NCI-H2029 (cell line): Measurements from ENCODE around the gene STK39.

Experiments used
- DNase-seq: peaks from one replicate; lab custom pipeline; 2025; lab: John Stamatoyannopoulos, UW

Gene STK39

DNA sequence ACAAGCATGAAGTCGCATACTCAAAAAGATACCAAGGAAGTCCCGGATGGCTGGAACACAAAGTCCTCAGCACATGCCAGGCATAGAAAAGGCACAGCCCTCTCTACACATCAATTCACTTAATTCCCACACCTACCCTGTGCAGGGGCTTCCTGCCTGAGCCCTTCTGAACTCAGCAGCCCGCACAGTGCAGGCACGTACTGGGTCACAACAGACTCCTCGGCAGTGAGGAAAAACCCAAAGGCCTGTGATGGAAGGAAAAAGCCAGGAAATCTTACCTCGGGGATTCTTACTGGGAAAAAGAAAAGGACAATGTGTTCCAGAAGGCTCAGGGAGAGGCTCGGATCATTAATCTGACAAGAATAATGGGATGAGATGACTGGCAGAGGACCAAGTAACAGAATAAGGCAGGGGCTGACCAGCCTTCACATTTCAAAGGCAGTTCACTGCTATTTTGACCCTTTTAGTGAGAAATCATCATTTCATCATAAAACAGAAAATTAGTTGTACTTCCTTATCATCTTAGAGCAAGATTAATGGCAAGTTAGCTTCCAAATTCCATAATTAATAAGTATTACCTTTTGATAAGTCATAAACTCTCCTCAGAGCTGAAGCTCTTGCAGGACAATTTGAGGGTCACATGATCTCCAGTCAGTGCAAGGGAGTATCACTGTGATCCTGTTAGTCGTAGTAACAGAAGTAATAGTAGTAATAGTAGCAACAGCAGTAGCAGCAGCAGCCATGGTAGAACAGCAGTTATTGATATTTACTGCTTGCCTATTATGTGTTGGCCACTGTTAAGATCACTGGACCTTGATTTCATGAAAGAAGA is 87.4 kb downstream of the STK39 start:
- DNase-seq, result no peak

DNA sequence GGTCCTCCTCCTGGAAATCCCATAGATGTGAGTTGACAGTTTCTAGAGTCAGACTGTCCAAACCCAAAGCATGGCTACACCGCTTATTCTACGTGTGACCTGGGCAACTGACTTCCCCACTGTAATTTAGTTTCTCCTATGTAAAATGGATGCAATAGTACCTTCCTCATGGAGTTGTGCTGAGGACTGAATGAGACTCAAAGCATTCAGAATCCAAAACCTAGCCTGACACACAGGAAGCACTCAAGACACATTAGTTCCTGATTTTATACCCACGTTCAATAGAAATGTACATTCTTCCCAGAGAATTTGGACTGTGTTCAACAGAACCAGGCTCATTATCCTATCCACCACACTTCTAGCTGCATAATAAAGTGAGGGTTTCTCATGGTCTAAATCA is 88.8 kb downstream of the STK39 start:
- no peak for DNase-seq

DNA sequence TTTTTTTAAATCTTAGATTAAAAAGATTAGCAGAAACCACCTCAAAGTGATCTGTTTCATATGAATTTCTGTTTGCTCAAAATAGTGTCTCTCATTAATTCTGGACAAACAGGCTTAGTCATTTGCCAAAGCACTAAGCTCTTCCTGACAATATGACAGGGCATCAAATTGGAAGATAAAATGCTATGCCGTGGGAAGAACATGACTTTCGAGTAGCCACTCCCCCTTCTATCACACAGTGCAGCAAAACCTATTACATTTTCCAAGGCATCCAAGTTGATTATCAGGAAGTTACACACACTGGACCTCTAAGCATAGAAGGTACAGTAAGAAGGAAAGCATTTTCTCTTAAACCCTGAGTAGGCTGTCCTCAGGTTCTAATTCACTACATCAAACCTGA is 89.5 kb downstream of the STK39 start:
- DNase-seq, result no peak

DNA sequence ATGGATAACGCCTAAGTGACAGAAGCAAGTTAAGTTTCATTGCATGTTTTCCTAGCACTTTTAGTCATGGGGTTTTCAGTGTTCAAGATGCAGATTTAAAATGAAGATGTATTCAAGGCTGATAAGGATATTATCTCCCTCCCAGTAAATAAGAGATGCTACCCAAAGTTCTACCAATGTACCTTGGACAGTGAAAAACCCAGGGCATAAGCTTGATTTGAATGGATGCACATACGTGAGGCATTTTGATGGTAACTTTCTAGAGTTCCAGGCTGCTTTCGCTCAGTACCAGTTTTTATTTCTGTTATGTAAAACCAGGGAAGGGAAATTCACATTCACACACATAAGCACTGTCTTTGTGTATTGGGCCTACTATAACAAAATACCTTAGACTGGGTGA is 90.3 kb downstream of the STK39 start:
- no peak for DNase-seq

DNA sequence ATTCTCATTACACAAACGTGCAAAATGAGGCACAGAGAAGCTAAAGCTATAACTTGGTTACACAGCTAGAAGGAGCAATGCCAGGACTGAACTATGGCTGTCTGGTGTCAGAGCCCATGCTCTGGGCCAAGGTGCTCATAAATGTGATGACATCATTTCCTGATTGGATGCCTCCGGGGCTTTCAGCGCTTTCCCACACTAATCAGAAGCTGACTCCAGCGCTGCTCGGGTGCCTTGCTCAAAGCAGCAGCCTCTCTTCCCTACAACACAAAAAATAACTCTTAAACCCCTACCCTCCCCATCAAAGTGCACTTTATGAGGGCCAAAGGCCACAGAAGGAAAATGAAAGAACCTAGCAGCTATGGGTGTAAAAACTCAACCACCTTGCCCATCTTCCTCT is 90.7 kb downstream of the STK39 start:
- peak; percentile 10 for DNase-seq

DNA sequence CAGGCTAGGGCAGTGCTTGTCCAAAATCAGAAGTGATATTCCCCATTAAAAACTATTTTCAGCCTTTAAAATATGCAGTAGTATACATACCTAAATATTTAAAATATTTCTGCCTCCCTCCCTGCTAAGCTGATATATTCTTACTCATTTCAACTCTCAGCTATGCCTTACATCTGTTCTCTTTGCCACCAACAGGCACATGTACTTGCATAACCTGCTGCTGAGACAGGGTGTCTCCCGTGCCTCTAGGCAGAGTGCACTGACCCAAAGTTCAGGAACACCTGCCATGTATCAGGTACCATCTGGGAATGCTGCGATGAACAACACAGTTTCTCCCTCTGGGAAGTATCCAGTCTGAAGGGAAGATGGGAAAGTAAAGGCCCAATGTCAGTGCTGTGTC is 91.7 kb downstream of the STK39 start:
- no peak for DNase-seq

DNA sequence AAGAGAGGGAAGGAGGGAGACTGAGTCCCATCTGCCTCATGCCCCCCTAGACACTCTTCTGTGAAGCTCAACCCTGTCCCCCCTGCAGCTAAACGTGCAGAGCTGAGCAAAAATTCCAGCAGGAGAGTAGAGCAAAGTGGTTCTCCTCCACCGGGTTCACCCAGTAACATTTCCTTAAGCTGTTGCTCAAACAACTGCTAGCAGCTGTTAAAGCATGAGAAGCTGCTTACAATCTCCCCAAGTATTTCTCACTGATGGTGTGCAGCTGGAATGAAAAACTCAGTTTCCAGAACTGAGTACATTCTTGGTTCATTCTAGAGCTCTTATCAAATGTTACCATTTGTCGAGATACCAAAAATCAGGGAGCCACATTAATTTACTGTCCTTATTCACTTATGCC is 92.3 kb downstream of the STK39 start:
- no peak for DNase-seq

DNA sequence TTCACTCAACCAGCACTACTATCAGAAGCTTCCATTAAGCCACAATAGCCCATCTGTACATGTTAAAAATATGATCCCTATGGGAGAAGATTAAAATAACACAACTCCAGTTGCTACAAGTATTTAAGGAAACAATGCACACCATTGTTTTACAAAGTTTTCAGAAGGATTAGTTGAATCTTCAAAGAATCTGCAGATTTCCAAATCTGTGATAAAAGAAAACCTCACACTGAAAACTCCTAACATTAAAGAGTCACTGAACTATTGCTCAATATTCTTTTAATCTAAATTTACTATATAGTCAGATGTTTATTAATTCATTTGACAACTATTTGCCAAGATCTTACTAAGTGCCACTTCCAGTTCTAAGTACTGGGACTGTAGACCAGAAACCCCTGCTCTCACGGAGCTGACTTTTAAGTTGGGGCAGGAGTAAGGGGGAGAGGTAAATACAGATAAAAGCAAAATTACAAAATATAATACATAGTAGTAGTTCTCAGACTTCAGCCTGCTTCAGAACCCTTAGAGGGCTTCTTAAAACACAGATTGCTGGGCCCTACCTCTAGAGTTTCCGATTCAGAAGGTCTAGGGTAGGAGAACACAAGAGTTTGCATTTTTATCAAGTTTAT is 94.4 kb downstream of the STK39 start:
- no peak for DNase-seq

DNA sequence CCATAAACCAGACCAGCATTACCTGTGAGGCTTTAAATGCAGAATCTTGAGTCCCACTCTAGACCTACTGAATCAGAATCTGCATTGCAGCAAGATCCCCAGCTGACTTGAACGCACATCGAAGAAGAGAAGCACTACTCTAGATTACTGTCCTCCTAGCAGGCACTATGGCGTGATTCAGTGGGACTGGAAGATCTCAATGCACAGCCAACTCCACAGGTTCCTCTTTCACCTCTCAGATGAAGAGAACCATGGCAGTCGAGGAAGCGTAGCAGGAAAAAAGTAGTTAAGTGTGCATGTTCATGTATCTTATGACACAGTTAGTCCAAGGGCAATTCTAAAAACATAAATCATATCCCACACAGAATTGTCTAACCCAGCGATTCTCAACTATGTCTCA is 97.4 kb downstream of the STK39 start:
- no peak for DNase-seq

DNA sequence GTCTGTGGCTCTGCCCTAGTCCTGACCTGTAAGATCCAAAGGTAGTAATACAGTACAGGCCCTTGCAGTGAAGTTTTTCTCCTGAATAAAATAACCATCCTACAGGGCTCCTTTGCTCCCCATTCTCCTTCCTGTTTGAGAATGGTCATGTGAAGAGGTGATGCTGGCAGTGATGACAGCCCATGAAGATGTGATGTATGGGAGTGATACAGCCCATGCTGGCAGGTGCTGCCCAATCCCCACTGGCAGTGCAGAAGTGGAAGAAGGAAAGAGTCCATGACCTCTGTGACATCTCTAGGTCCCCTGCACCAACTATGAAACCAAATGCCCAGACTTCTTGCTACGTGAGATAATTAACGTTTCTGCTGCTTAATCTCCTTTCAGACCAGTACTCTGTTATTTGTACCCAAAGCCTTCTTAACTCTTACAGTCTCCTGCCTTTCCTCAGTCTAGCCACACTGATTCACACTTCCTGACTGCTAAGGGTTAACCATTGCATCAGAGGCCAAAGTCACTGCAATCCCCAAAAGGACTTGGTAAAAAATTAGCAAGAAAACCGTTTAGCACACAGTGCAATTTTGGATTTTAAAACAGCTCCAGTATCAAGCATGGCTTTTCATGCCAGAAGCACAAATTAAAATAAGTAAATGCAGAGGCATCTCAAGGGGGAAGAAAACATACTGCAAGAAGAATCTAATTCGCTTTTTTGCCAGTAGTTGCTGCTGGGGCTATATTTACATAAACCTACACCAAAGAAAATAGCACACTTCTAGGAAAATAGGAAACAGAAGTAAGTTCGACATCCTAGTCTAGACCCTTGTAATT is 98.0 kb downstream of the STK39 start:
- no peak for DNase-seq

DNA sequence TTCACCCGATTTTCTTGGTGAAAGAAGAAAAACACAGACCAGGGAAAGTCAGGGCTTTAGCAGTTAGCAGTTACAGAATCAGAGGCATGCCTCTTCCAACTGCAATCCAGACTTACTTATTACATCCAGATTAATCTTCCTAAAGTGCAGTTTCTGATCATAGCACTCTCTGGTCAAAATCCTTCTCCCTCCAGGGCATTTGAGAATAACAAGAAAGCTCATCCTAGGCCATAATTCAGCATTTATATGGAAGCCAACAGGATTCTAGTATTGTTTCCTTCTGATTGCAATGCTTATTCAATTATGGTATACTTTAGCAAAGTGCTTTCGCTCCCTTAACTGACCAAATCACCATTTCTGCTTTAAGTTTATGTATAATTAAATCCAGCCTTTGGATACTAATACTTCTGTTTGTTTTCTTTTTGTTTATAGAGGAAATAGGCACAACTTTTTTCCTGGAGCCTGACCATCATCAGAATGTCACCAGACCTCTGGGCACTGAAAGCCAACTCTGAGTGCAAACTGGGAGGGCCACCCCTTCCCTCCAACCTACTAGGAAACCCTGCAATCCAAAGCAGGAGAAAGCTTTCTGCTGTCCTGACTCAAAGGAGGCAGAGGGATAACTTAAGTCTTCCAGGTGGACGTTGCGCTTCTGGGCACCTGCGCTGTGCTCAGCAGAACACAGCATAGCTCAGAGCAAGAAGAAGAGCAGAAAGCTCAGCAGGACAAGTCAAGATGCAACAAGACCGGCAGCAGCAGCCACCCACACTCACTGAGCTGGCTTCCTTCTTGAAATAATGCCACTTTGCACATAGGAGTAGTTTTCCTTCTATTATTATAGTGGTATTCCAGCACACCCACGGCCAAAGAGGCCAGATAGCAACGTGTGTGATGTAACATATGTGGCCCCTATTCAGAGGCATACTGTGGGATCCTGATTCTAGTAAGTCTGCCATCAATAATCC is 99.3 kb downstream of the STK39 start:
- no peak for DNase-seq

DNA sequence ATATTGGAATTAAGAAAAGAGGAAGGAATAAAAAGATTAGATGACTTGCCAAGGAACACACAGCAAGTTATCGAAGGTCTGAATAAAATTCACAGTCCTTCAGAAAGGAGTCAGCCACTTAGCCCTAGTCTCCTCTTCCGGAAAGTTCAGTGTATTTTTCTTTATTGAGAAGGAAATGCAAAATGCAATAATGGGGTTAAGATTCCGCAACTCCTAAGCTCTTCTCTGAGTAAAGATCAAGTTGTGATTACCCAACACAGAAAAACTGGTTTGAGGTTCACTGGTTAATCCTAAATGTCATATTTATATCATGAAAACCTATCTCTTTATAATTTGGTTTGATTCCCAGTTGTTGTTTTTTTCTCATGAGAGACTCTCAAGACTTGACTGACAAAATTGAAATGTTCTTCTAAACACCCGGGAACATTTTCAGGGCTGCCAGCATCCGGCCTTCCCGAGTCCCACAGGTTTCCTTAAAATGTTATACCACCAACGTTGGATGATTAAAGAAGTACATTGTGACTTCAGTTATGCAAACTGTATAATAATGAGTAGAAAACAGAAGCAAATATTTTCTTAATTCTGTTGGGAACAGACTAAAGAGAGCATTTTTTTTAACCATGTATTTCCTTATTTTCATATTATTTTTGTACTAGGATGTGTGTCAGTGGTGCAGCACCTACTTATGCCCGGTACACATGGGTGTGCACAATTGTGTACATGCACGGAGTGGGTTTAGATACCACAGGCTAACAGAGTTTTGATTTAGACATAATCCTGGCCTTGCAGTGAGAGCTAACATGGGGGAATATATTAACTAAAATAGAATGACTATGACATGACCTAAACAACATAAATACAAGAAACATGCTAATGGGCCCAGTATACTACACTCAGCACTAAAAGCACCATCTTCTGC is 100.2 kb downstream of the STK39 start:
- DNase-seq, result no peak

DNA sequence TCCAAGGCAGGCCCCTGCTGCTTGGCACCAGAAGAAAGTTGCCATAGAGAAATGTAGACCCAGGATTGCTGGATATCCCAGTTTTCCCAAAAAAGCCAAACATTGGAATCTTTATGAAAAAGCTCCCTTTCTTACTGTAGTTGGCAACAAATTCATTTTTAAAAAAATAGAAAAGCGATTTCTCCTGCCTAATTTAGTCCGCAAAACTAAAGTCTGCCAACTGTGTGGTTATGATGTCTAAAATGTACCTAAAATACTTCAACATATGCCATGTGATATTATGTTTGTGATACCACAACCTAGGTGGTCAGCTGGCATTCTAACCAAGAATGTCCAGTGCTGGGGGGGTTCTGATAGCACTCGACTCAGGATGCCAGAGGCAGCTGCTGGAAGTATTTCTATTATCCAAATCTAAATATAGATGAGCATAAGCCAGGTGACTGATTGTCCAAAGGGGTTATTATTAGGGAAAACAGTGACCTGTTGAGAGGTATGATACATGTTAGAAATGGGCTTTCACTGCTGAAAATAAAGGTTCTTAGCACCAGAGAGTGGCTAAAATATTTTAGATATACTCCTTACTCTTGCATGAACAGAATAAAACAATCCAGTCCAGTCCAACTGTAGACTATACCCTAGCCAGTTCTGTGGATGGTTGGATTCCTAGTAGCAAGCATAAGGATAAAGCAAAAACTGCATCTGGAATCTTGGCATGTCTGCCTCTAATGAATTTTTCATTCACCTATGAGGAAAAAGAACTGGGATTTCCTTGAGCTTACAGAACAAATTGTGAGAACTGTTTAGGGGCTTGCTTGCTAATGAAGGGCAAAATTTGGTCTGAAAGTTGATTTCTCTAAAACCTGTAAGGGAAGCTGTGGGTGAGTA is 101.7 kb downstream of the STK39 start:
- no peak for DNase-seq

DNA sequence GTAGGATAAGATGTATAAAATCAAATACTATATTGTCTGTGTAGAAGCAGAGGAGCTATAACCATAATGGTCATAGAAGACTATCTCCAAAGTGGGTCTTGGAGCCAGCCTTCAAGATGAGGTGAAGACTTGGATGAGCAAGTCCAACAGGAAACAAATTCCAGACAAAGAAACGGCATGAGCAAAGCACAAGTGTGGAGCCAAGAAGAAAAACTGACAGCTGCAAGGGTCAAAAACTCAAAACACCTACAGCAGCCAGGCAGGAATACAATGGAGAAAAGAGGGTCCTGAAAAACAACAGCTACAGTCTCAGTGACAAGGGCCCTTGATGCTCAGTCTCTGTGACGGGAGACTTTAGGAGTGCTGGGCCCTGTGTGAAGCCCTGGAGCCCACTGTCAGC is 102.4 kb downstream of the STK39 start:
- no peak for DNase-seq

DNA sequence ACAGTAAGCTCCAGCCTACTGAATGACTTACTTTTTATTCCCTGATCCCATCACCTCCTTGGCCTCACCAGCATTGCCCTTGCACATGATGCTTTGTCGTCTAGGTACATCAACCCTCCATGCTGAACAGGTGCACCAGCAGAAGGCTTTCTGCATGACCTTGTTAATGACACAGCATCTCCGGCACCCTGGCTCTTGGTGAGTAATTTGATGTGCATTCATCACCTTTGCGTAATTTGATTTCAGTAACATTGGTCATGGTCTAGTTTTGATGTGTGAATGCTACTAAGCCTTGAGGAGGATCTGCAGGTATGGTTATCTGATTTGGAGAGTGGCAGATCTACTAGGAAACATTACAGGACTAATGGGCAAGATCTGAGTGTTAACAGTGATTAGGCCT is 103.6 kb downstream of the STK39 start:
- DNase-seq, result no peak

DNA sequence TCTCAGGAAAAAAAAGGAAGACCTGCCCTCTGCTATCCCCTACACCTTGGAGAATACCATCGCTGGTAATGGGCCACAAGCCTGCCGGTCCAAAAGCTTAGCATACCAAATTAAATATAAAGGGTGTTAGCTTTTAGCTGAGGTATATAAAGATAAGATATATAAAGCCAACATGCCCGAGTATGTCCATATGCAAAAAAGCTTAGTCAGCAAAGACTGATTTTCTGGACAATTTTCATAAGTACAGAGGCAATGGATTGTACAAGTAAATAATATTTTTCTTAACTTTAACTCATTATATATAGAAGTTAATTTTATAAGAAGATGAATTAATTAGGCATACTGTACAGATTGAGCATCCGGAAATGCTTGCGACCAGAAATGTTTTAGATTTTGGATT is 106.5 kb downstream of the STK39 start:
- no peak for DNase-seq

DNA sequence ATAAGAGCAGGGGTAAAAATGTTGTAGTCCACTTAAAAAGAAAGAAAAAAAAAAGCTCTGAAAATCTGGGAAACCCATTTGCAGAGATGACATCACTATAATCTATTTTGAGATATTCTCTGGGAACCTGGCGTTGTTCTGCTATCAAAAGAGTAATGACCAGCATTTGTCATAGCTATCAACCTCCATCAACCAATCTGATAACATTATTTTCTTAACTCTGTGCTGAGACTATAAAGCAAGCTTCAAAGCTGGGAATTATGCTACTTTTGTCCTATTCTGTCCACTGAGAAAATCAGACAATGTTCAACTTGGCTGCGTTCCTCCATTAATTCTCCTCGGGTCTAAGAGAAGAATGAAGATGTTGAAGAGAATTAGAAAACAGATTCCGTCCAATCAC is 107.5 kb downstream of the STK39 start:
- no peak for DNase-seq

DNA sequence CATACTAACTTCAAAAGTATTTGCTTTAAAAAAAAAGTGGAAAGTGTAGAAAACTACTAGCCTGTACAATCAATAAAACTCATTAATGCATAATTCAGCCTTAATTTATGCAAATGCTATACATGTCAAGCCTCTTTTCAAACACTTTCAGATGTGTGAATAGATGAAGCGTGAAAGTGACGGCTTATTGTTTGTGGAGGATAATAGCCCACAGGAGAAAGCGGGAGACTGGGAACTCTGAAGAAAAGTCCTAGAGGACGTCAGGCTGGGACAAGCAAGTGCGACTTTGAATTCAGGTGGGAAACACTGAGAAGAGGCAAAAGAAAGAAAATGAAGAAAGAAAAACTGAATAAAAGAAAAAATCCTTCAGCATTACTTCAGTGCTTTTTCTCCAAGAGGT is 108.5 kb downstream of the STK39 start:
- DNase-seq, result no peak

DNA sequence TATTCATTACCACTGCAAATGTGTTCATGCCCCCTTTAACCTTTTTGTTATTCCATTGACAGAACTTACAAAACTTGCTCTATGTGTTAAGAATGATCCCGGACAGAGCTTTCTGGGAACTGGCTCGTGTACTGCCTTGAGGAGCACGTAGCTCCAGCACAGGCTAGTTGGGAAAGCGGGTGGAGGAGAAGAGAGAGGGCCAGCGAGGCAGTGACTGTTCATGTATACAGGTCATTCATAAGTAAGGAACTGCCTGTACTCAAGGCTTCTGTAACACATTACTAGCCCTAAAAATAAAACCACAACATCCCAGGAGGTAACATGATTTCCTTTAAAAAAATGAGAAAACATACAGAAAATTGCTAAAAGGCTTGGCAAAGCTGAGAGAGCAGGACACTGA is 109.0 kb downstream of the STK39 start:
- DNase-seq, result no peak
